ENCODE data around the gene SLX4IP.

GRCh38 chr20:10672624-10673127 is 237.6 kb downstream of the SLX4IP start:
- no peak for TF ChIP-seq CTCF (IDR thresholded peaks at IDR 0.05)
- peak in 2 of 3 donors; percentile 18 to 34 for TF ChIP-seq POLR2AphosphoS5 (IDR thresholded peaks at IDR 0.05)
- TF ChIP-seq EP300 (IDR thresholded peaks at IDR 0.05), result no peak
